Smooth muscle cell (in vitro differentiated cells): ENCODE data around the gene FABP1. TPM values are rescaled to one million over a fixed set of nuclear protein-coding genes. Genes with fewer than 3 reads are reported as not detected.

ENCODE experiments used
- DNase-seq: peaks from one replicate; lab custom pipeline; 2025; ENCODE audit not compliant: unreplicated experiment; lab: John Stamatoyannopoulos, UW
- H2AFZ ChIP-seq: fragments of 200-600 bp; sonication (generic); 2 replicates; pipeline ENCODE4 v1.6.0; 2016; ENCODE audit warnings: antibody characterized with exemption, low read depth, mild to moderate bottlenecking
- H3F3A ChIP-seq: fragments of 200-600 bp; sonication (generic); 2 replicates; pipeline ENCODE4 v1.6.0; 2017; ENCODE audit warnings: antibody characterized with exemption, low read depth
- H3K27ac ChIP-seq: fragments of 200-600 bp; sonication (generic); 2 replicates; pipeline ENCODE4 v1.5.1; 2016; ENCODE audit warnings: low read depth, mild to moderate bottlenecking
- H3K27me3 ChIP-seq: fragments of 200-600 bp; sonication (generic); 2 replicates; pipeline ENCODE4 v1.6.1; 2016; ENCODE audit warnings: low read depth, mild to moderate bottlenecking
- H3K36me3 ChIP-seq: fragments of 200-600 bp; sonication (generic); 2 replicates; pipeline ENCODE4 v1.5.1; 2016; ENCODE audit warnings: low read depth
- H3K4me1 ChIP-seq: fragments of 200-600 bp; sonication (generic); 2 replicates; pipeline ENCODE4 v1.5.1; 2016; ENCODE audit warnings: low read depth
- H3K4me2 ChIP-seq: fragments of 200-600 bp; sonication (generic); 2 replicates; pipeline ENCODE4 v1.6.0; 2016; ENCODE audit warnings: mild to moderate bottlenecking
- H3K4me3 ChIP-seq: fragments of 200-600 bp; sonication (generic); 2 replicates; pipeline ENCODE4 v1.5.1; 2016; ENCODE audit warnings: mild to moderate bottlenecking
- H3K79me2 ChIP-seq: fragments of 200-600 bp; sonication (generic); 2 replicates; pipeline ENCODE4 v1.6.0; 2016; ENCODE audit warnings: low read depth, mild to moderate bottlenecking
- H3K9ac ChIP-seq: fragments of 200-600 bp; sonication (generic); 2 replicates; pipeline ENCODE4 v1.6.0; 2016; ENCODE audit warnings: low read depth
- H3K9me3 ChIP-seq: fragments of 200-600 bp; sonication (generic); replicated peaks from 2 replicates; pipeline ENCODE4 v1.5.1; 2016; ENCODE audit warnings: low read depth
- H4K20me1 ChIP-seq: fragments of 200-600 bp; sonication (generic); 2 replicates; pipeline ENCODE4 v1.6.0; 2016; ENCODE audit warnings: low read depth
- WGBS: methylation state at CpG from one replicate; pipeline ENCODE4 v1.1.7; 2016; ENCODE audit warnings: low lambda C conversion rate; 5-methylcytosine and 5-hydroxymethylcytosine counted together
- polyA plus RNA-seq: library from polyadenylated mRNA; unstranded; fragments of >200 nt; fragmentation: Nextera tagmentation; extraction: Ambion mirVana; gene quantifications from 2 replicates; pipeline ENCODE4 v1.2.1, GENCODE V29; 2016
- total RNA-seq: library from RNA; depleted of rRNA; stranded (reverse); fragments of >200 nt; gene quantifications from 2 replicates; pipeline ENCODE4 v1.2.3, GENCODE V29; 2014
- TF ChIP-seq, protein P1 (sequence below): fragments of 200-600 bp; sonication (generic); IDR thresholded peaks from 2 replicates; pipeline ENCODE4 v1.5.1; 2017; ENCODE audit warnings: borderline replicate concordance, mild to moderate bottlenecking, antibody characterized with exemption; ENCODE audit not compliant: insufficient read depth, poor library complexity, severe bottlenecking

FABP1 gene
- total and polyA plus RNA-seq, 2 experiments from 2014 or later, result 0.42 TPM; not detected in 1

GRCh38 chr2:88115825-88116518, 11.9 kb downstream of the FABP1 start:
- 84% methylated on average over 10 of the region's 10 CpGs for whole genome bisulfite sequencing
- Histone ChIP-seq H3K27me3 (no peaks in the 10 kb centered on the region), H3K4me3 (no peak overlapping the region), H2AFZ (no peak overlapping the region), H3F3A (no peaks in the 10 kb centered on the region), H3K27ac (no peak overlapping the region), H3K9ac (no peak overlapping the region), H3K4me1 (no peaks in the 10 kb centered on the region), H3K36me3 (no peaks in the 10 kb centered on the region), H3K4me2 (no peak overlapping the region), H3K79me2 (no peaks in the 10 kb centered on the region), H3K9me3 (no peaks in the 10 kb centered on the region), H4K20me1 (no peaks in the 10 kb centered on the region)
- TF ChIP-seq, protein P1, sequence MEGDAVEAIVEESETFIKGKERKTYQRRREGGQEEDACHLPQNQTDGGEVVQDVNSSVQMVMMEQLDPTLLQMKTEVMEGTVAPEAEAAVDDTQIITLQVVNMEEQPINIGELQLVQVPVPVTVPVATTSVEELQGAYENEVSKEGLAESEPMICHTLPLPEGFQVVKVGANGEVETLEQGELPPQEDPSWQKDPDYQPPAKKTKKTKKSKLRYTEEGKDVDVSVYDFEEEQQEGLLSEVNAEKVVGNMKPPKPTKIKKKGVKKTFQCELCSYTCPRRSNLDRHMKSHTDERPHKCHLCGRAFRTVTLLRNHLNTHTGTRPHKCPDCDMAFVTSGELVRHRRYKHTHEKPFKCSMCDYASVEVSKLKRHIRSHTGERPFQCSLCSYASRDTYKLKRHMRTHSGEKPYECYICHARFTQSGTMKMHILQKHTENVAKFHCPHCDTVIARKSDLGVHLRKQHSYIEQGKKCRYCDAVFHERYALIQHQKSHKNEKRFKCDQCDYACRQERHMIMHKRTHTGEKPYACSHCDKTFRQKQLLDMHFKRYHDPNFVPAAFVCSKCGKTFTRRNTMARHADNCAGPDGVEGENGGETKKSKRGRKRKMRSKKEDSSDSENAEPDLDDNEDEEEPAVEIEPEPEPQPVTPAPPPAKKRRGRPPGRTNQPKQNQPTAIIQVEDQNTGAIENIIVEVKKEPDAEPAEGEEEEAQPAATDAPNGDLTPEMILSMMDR, result no peak
- no peak for DNase-seq

GRCh38 chr2:88114889-88115288, 13.0 kb downstream of the FABP1 start:
- no peaks in the 10 kb centered on the region for H3K36me3 ChIP-seq
- no peaks in the 10 kb centered on the region for H3K9me3 ChIP-seq
- no peak overlapping the region for H3K4me2 ChIP-seq
- no peak overlapping the region for H3K27ac ChIP-seq
- no peak for DNase-seq
- H3K4me1 ChIP-seq, result no peaks in the 10 kb centered on the region
- no peaks in the 10 kb centered on the region for H4K20me1 ChIP-seq
- 83% methylated on average over 5 of the region's 5 CpGs for WGBS
- no peak overlapping the region for H2AFZ ChIP-seq
- no peak overlapping the region for H3K4me3 ChIP-seq
- H3K9ac ChIP-seq, result no peak overlapping the region
- TF ChIP-seq, protein P1, result no peak
- H3F3A ChIP-seq, result no peaks in the 10 kb centered on the region
- H3K27me3 ChIP-seq, result no peaks in the 10 kb centered on the region
- H3K79me2 ChIP-seq, result no peaks in the 10 kb centered on the region

- Histone ChIP-seq H3K4me2 (no peak overlapping the region), H2AFZ (no peak overlapping the region), H4K20me1 (no peaks in the 10 kb centered on the region), H3K4me3 (no peak overlapping the region), H3F3A (no peaks in the 10 kb centered on the region), H3K79me2 (no peaks in the 10 kb centered on the region), H3K27ac (no peak overlapping the region), H3K9me3 (no peaks in the 10 kb centered on the region), H3K4me1 (no peaks in the 10 kb centered on the region), H3K27me3 (no peaks in the 10 kb centered on the region), H3K36me3 (no peaks in the 10 kb centered on the region), H3K9ac (no peak overlapping the region)
- DNase-seq, result no peak
- 89% methylated on average over 2 of the region's 2 CpGs for WGBS
- TF ChIP-seq, protein P1, result no peak
These were observed 14.8 kb downstream of the FABP1 start for GRCh38 chr2:88113069-88113468.

GRCh38 chr2:88110830-88111229, 17.0 kb downstream of the FABP1 start:
- H3K4me1 ChIP-seq, result no peaks in the 10 kb centered on the region
- no peak for DNase-seq
- H3K4me2 ChIP-seq, result no peak overlapping the region
- H3K36me3 ChIP-seq, result no peaks in the 10 kb centered on the region
- no peaks in the 10 kb centered on the region for H3K9me3 ChIP-seq
- H2AFZ ChIP-seq, result no peak overlapping the region
- no peaks in the 10 kb centered on the region for H4K20me1 ChIP-seq
- TF ChIP-seq, protein P1, result no peak
- no peak overlapping the region for H3K9ac ChIP-seq
- no peaks in the 10 kb centered on the region for H3F3A ChIP-seq
- no peak overlapping the region for H3K27ac ChIP-seq
- no peak overlapping the region for H3K4me3 ChIP-seq
- no peaks in the 10 kb centered on the region for H3K27me3 ChIP-seq
- WGBS, result 82% methylated on average over 2 of the region's 2 CpGs
- no peaks in the 10 kb centered on the region for H3K79me2 ChIP-seq
